Activated CD8-positive, alpha-beta memory T cell treated with anti-CD3 and anti-CD28 coated beads, Interleukin-2, amount 50 U/mL, for 48 hours (primary cell): ENCODE measurements around the gene CEP350.
"Not testable (repeated sequence)": the region's sequence is repeated elsewhere in the genome, so short reads cannot be mapped to it uniquely, and the experiment has no call there.

Source experiments
- DNase-seq: peaks from one replicate; pipeline ENCODE4 v3.0.0-alpha.2; 2020

The CEP350 gene

GRCh38 chr1:179951383-179952144 is 3.0 kb upstream of the CEP350 start:
- no peak for DNase-seq

- no peak for DNase-seq
Measured at GRCh38 chr1:179952186-179952585, 2.4 kb upstream of the CEP350 start.

GRCh38 chr1:179953974-179954492 is 577 bp upstream of the CEP350 start:
- peak; percentile 69 for DNase-seq

GRCh38 chr1:179955287-179955680 is 674 bp downstream of the CEP350 start:
- DNase-seq, result no peak

GRCh38 chr1:179955731-179956130 is 1.1 kb downstream of the CEP350 start:
- DNase-seq, result no peak

GRCh38 chr1:179958359-179958758 is 3.7 kb downstream of the CEP350 start:
- DNase-seq, result no peak

- DNase-seq, result not testable (repeated sequence)
Measured at GRCh38 chr1:179962168-179962567, 7.6 kb downstream of the CEP350 start.

GRCh38 chr1:179966551-179966950 is 11.9 kb downstream of the CEP350 start:
- DNase-seq, result no peak

GRCh38 chr1:179968284-179968993 is 13.8 kb downstream of the CEP350 start:
- no peak for DNase-seq

GRCh38 chr1:179968994-179969919 is 14.6 kb downstream of the CEP350 start:
- no peak for DNase-seq

- DNase-seq, result no peak
Measured at GRCh38 chr1:179969962-179970361, 15.4 kb downstream of the CEP350 start.

- no peak for DNase-seq
Measured at GRCh38 chr1:179971563-179972496, 17.2 kb downstream of the CEP350 start.

GRCh38 chr1:179973198-179974110 is 18.8 kb downstream of the CEP350 start:
- DNase-seq, result no peak

- no peak for DNase-seq
Measured at GRCh38 chr1:179976970-179977651, 22.5 kb downstream of the CEP350 start.

GRCh38 chr1:179978199-179979079 is 23.8 kb downstream of the CEP350 start:
- DNase-seq, result no peak

GRCh38 chr1:179984101-179984500 is 29.5 kb downstream of the CEP350 start:
- no peak for DNase-seq

GRCh38 chr1:179984942-179985341 is 30.3 kb downstream of the CEP350 start:
- DNase-seq, result no peak

GRCh38 chr1:179990847-179991246 is 36.2 kb downstream of the CEP350 start:
- no peak for DNase-seq

- DNase-seq, result no peak
Measured at GRCh38 chr1:179995576-179995975, 41.0 kb downstream of the CEP350 start.
